HL-60/S4 (cell line): ENCODE measurements around the gene CHST3.
"Not testable (repeated sequence)": the region's sequence is repeated elsewhere in the genome, so short reads cannot be mapped to it uniquely, and the experiment has no call there.

ENCODE experiments used
- in situ Hi-C: fragments of 300-500 bp; cut with MboI; formaldehyde crosslinking; loops from 2 replicates; pipeline ENCODE4 v1.14.3; 2022; ENCODE audit warnings: low sequenced_read_pairs

CHST3 gene

GRCh38 chr10:71964098-71964742, at the start of gene CHST3:
TSS of gene CHST3 (plus strand) at chr10:71964395. CDS start at chr10:72005843, 41,448 bp downstream.
- in situ Hi-C loops = no loop called here

GRCh38 chr10:71916827-71917226, 47.4 kb upstream of the CHST3 start:
- in situ Hi-C loops = no loop called here

- in situ Hi-C loops = no loop called here
Observed at GRCh38 chr10:71918992-71919391, 45.2 kb upstream of the CHST3 start.

GRCh38 chr10:71919956-71920539, 44.1 kb upstream of the CHST3 start:
- in situ Hi-C loops = not testable (repeated sequence)

- in situ Hi-C loops = no loop called here
Observed at GRCh38 chr10:71920540-71921323, 43.5 kb upstream of the CHST3 start.

DNA sequence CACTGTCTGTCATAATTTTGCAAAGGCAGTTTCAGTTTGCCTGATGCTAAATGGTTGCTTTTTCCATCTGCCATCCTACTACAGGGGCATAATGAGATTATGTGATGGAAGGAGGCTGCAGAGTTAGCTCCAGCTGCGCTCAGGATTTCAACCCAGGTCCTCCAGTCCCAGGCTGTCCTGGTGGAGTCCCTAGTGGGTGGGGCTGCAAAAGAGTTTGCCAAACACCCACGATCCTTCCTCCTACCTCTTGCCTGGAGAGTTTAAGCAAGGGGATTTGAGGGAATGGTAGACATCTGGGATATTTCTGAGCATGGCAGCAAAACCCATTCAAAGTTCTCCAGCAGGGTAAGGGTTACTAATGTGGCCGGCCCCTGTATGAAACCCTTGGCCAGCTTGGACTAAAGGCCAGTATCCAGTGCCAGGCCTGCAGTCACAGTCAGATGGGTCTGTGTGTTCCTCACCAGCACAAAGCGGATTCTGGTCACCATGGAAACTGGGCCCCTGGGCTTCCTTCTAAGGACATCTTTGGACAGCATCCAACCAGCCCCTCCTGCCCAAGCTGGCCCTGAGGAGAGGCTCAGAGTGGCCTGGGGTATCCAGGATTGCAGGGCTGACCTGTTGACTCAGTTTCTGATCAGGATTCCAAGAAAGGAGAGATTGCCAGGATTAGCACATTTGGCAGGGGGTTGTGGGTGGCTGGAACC, 42.7 kb upstream of the CHST3 start:
- in situ Hi-C loops = no loop called here

- in situ Hi-C loops = no loop called here
Observed at GRCh38 chr10:71923138-71923692, 41.0 kb upstream of the CHST3 start.

DNA sequence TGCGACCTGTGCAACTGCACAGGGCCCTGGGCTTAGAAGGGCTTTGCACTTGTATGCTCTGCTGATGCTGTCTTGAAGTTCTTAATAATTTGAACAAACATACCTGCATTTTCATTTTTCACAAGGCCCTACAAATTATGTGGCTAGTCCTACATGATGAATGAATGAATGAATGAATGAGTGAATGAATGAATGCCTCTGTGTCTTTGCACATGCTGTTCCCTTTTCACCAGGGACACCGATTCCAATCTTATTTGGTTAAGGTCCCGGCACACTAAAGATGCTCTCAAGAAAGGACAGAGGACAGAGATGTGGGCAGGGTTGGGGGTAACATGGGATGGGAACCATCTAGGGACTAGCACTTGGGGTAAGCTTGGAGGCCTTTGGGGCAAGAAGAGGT, 39.4 kb upstream of the CHST3 start:
- in situ Hi-C loops = no loop called here

DNA sequence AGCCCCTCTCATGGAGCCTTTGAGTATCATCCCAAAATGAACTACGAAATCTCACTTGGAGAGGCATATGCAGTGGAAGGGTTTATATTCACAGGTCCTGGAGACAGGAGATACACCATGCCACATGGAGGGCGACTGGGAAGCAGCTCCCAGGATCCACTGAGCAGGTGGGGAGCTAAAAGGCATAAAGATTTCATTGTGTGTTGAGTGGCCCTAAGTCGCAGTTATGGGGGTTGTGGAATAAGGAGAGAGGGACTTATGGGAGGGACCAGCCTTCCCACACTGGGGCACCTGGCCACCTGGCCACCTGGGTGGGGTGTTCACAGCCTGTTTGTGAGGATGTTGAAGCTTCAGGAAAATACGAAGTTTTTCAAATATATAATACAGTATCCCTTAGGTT, 37.0 kb upstream of the CHST3 start:
- in situ Hi-C loops = no loop called here

DNA sequence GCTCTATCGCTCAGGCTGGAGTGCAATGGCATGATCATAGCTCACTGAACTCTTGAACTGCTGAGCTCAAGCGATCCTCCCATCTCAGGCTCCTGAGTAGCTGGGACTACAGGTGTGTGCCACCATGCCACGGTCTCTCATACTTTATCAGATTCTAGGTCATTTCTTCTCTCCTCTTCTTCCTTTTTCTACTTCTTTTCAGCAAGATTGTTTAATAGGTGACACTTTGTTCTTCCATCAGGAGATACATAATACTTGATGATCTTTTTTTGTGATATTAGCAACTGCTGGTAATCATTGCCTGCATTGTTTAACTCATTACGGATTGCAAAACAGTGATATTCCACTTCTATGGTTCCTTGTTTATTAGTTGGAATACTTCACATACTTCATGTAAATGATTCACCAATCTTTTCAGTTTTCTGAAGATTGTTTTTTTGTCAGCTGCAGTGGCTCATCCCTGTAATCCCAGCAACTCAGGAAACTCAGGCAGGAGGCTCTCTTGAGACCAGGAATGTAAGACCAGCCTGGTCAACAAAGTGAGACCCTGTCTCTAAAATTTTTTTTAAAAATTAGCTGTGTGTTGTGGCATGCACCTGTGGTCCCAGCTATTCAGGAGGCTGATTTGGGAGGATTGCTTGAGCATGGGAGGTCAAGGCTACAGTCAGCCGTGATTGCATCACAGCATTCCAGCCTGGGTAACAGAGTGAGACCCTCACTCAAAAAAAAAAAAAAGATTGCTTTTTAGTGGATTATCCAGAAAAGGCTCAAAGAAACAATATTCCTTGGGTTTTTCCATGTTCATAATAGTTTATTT, 36.2 kb upstream of the CHST3 start:
- in situ Hi-C loops = no loop called here

DNA sequence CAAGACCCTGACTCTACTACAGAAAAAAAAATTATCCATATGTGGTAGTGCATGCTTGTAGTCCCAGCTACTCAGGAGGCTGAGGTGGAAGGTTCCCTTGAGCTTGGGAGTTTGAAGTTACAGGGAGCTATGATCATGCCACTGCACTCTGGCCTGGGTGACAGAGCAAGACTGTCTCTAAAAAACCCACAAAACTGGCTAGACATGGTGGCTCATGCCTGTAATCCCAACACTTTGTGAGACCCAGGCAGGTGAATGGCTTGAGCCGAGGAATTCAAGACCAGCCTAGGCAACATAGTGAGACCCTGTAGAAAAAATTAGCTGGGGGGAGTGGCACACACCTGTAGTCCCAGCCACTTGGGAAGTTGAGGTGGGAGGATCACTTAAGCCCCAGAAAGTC, 32.9 kb upstream of the CHST3 start:
- in situ Hi-C loops = no loop called here

DNA sequence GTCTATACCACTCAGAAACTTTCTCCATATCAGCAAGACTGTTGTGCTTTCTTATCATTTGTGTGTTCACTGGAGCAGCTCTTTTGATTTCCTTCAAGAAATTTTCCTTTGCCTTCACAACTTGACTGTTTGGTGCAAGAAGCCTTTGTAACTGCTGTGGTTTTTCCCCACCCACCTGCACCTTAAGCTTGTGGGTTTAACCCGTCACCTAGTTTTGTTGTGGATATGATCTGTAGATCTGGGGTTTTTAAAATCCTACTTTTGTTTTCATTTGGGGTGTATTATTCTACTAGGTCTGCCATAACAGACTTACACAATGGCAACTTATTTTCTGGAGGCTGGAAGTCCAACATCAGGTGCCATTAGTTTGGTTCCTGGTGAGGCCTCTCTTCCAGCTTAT, 30.5 kb upstream of the CHST3 start:
- in situ Hi-C loops = no loop called here

DNA sequence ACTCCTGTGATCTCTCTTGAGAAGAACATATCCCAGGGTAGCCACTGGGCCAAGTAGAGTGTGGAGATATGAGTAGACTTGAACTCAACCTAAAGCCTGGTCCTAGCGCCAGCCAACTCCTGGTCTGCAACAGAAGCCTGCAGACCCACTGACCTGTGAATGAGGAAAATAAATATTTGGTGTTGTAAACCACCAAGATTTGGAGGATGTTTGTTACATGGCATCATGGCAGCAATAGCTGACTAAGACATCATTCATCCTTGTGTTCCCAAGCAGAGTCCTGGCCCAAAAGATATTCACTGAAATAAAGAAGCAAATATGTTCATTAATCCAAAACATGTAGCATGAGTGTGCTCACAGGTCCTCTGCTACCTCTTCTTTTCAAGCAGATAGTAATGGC, 26.0 kb upstream of the CHST3 start:
- in situ Hi-C loops = no loop called here

DNA sequence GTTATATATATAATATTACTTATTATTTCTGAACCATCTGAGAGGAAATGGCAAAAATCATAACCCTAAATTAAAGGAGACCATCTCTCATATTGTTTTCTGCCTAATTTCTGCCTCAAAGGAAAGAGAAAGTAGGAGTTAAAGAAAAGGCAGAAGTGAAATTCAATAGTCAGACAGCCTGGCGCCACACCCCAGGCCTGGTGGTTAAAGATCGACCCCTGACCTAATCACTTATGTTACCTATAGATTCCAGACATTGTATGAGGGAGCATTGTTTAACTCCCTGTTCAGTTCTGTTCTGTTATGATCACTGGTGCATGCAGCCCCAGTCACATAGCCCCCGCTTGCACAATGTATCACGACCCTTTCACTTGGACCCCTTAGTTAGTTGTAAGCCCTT, 24.9 kb upstream of the CHST3 start:
- in situ Hi-C loops = no loop called here

DNA sequence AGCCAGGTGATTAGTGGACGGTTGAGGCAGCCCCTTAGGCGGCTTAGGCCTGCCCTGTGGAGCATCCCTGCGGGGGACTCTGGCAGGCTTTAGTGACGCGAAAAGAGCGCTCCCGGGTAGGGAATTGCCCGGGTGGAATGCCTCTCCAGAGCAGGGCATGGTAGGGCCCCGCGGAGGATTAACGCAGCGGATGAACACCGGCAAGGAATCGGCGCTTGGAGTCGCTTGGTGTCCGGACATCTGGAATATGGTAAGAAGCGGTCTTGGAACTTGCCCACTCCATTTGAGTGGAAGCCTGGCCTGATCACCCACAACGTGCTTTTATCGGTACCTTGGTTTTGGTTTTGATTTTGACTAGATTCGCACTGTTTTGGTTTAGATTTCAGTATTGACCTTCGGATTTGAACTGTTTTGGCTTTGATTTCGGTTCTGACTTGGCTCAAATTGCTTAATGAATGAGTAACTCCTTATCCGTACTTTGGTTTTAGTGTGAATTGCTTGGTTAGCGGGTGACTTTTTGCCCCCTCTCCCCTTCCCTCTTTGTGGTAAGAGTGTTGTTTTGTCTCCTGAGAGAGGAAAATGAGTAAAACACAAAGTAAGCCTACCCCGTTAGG, 24.2 kb upstream of the CHST3 start:
- in situ Hi-C loops = no loop called here

DNA sequence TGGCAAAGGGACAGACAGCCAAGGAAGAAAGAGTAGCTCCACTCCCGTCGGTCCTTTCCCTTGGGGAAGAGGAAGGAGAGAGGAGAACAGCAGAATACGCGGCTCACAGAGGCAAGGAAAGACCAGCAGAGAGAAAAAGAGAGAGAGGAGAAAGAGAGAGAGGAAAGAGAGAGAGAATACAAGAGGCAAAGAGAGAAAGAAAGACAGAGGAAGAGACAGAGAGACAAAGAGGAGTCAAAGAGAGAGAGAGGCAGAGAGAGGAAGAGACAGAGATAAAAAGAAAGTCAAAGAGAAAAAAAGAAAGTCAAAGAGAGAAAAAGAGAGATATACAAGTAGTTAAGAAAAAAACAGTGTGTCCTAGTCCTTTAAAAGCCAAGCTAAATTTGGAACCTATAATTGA, 23.4 kb upstream of the CHST3 start:
- in situ Hi-C loops = no loop called here

DNA sequence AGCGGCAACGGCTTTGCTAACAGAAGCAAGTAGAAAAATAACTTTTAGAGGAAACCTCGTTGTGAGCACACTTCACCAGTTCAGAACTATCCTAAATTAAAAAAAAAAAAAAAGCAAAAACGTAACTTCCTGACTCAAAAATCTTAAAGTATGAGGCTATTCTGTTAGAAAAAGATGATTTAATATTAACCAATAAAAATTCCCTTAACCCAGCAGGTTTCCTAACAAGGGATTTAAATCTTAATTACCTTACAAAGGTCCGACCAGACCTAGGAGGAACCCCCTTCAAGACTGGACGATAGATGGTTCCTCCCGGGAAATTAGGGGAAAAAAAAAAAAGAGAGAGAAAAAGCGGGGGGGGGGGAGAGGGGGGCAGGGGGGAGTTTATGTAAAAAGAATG, 22.9 kb upstream of the CHST3 start:
- in situ Hi-C loops = no loop called here

DNA sequence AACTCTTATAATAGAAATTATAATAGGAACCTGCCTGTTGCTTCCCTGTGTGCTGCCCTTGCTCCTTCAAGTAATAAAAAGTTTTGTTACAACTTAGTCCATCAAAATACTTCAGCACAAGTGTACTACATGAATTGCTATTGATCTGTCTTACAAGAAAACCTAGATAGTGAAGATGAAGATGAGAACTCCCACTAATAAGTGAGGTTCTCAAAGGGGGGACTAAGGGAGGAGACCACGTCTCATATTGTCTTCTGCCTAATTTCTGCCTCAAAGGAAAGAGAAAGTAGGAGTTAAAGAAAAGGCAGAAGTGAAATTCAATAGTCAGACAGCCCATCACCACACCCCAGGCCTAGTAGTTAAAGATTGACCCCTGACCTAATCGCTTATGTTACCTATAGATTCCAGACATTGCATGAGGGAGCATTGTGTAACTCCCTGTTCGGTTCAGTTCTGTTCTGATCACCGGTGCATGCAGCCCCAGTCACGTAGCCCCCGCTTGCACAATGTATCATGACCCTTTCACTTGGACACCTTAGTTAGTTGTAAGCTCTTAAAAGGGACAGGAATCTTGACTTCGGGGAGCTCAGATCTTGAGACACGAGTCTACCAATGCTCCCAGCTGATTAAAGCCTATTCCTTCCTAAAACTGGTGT, 18.2 kb upstream of the CHST3 start:
- in situ Hi-C loops = no loop called here

- in situ Hi-C loops = no loop called here
Observed at GRCh38 chr10:71946700-71947099, 17.5 kb upstream of the CHST3 start.
